Stomach (tissue), 9 donors: Measurements from ENCODE around the gene RNASET2. TPM values are rescaled to one million over a fixed set of nuclear protein-coding genes. Genes with fewer than 3 reads are reported as not detected.
"Not testable (repeated sequence)": the region's sequence is repeated elsewhere in the genome, so short reads cannot be mapped to it uniquely, and the experiment has no call there.

Experiments
- DNase-seq, 2 donors: peaks; one replicate each; pipeline versions ENCODE4 v3.0.0 to v3.0.0-alpha.2; 2013 to 2019
- H3K27ac ChIP-seq, 5 donors: fragments of 200-600 bp in 4 of 5; sonication (generic) in 4 of 5; one replicate each; pipeline ENCODE4 v1.5.1; 2013 to 2019; ENCODE audit warnings: mild to moderate bottlenecking in 1 of 5, moderate library complexity in 1 of 5
- H3K27me3 ChIP-seq, 3 donors: fragments of 200-600 bp; sonication (generic); one replicate each; pipeline ENCODE4 v1.5.1; 2017 to 2019; ENCODE audit warnings: mixed run types in 1 of 3
- H3K36me3 ChIP-seq, 4 donors: fragments of 200-600 bp; sonication (generic); 1 replicate in 3 of 4; 2 replicates in 1 of 4; pipeline ENCODE4 v1.5.1; 2016 to 2019
- H3K4me1 ChIP-seq, 4 donors: fragments of 200-600 bp; sonication (generic); one replicate each; pipeline ENCODE4 v1.5.1; 2016 to 2019
- H3K4me3 ChIP-seq, 4 donors: fragments of 200-600 bp; sonication (generic) in 3 of 4; one replicate each; pipeline ENCODE4 v1.5.1; 2016 to 2019; ENCODE audit warnings: mild to moderate bottlenecking in 1 of 4
- H3K9me3 ChIP-seq, 4 donors: fragments of 200-600 bp; sonication (generic); one replicate each; pipeline ENCODE4 v1.5.1; 2016 to 2019
- CTCF ChIP-seq, 7 experiments: fragments of 450-650 bp in 4 of 7; fragments of 200-600 bp in 3 of 7; sonication (generic) in 3 of 7; IDR thresholded peaks; one replicate each; pipeline ENCODE4 v1.5.1; 2016 to 2019; ENCODE audit warnings: antibody characterized with exemption in 7 of 7, control low read depth in 2 of 7, mild to moderate bottlenecking in 1 of 7
- EP300 ChIP-seq: sonication (generic); formaldehyde crosslinking; IDR thresholded peaks from one replicate; pipeline ENCODE4 v1.6.1; 2017; ENCODE audit warnings: antibody characterized with exemption
- POLR2A ChIP-seq, 4 donors: fragments of 450-650 bp; IDR thresholded peaks; one replicate each; pipeline ENCODE4 v1.6.1; 2016; ENCODE audit warnings: antibody characterized with exemption in 4 of 4, control low read depth in 2 of 4, mild to moderate bottlenecking in 1 of 4, moderate library complexity in 1 of 4
- POLR2AphosphoS5 ChIP-seq, 3 donors: sonication (generic); formaldehyde crosslinking; IDR thresholded peaks; one replicate each; pipeline ENCODE4 v1.6.1; 2016; ENCODE audit warnings: antibody characterized with exemption in 3 of 3
- WGBS, 5 donors: extraction: QIAGEN DNeasy Blood & Tissue Kit in 3 of 5; methylation state at CpG; one replicate each; pipeline versions ENCODE4 v1.1.5 to v1.1.7; 2013 to 2018; 5-methylcytosine and 5-hydroxymethylcytosine counted together
- intact Hi-C: fragments of 100-400 bp; cut with DNase I; formaldehyde crosslinking; loops from one replicate; pipeline ENCODE4 v1.15.1; 2023; ENCODE audit warnings: low total_unique reads
- polyA plus RNA-seq, 3 donors: library from polyadenylated mRNA; stranded (reverse); fragments of 200-250 nt; gene quantifications; one replicate each; pipeline ENCODE4 v1.2.3, GENCODE V29; 2013
- total RNA-seq, 5 donors: library from RNA; depleted of rRNA; stranded (reverse); fragments of >200 nt; gene quantifications; one replicate each; pipeline versions ENCODE4 v1.1.0 to v1.2.3, GENCODE V29; 2014 to 2016
- donor health status: healthy with polysubstance abuse.
- donor health status: Bipolar disorder and iron deficiency.
- donor health status: healthy.

The RNASET2 gene
- total and polyA plus RNA-seq, 8 donors = 13.4 to 340 (median 86.3) TPM

GRCh38 chr6:166951670-166952060, 4.7 kb downstream of the RNASET2 start:
- H3K27me3 ChIP-seq = no peaks in the 10 kb centered on the region
- TF ChIP-seq EP300 (no peak), CTCF (IDR thresholded peaks at IDR 0.05) (peak in 1 of 7 experiments; percentile 1), POLR2AphosphoS5 (IDR thresholded peaks at IDR 0.05) (no peak), POLR2A (IDR thresholded peaks at IDR 0.05) (no peak)
- H3K27ac ChIP-seq = peak overlapping the region in 4 of 5 donors; percentile 79 to 92 (median 84)
- WGBS, 5 donors = 83 to 97% (median 86%) methylated on average over 3 of the region's 3 CpGs
- H3K4me1 ChIP-seq = peaks cover 26 to 70% (median 56%) of the 10 kb centered on the region in 4 donors
- H3K4me3 ChIP-seq = no peak overlapping the region
- no peak for DNase-seq
- H3K9me3 ChIP-seq = no peaks in the 10 kb centered on the region
- H3K36me3 ChIP-seq = peaks cover 6 to 29% (median 25%) of the 10 kb centered on the region in 4 donors
- intact Hi-C loops = no loop called here

GRCh38 chr6:166950892-166951669, 5.3 kb downstream of the RNASET2 start:
- intact Hi-C loops, H3K27me3 ChIP-seq, H3K9me3 ChIP-seq: not testable (repeated sequence)
- TF ChIP-seq POLR2AphosphoS5 (IDR thresholded peaks at IDR 0.05) (peak in 1 of 3 donors; percentile 4), CTCF (IDR thresholded peaks at IDR 0.05) (peak in 5 of 7 experiments; percentile 52 to 69 (median 58))
- peaks cover 26 to 70% (median 55%) of the 10 kb centered on the region in 4 donors for H3K4me1 ChIP-seq
- DNase-seq = peak; percentile 64 to 85
- peaks cover 12 to 35% (median 30%) of the 10 kb centered on the region in 4 donors for H3K36me3 ChIP-seq
- H3K27ac ChIP-seq = peak overlapping the region; percentile 79 to 92 (median 86)
- H3K4me3 ChIP-seq = peak overlapping the region in 3 of 4 donors; percentile 8 to 22 (median 19)
- 51 to 64% (median 63%) methylated on average over 17 of the region's 17 CpGs for WGBS, 5 donors

GRCh38 chr6:166950443-166950821, 5.9 kb downstream of the RNASET2 start:
- WGBS, 5 donors = 76 to 87% (median 82%) methylated on average over 10 of the region's 10 CpGs
- intact Hi-C loops = no loop called here
- peak overlapping the region in 1 of 4 donors; percentile 22 for H3K4me3 ChIP-seq

More at GRCh38 chr6:166950443-166950821, 5.9 kb downstream of the RNASET2 start:
- Histone ChIP-seq H3K36me3 (peaks cover 16 to 40% (median 37%) of the 10 kb centered on the region in 4 donors), H3K9me3 (no peaks in the 10 kb centered on the region), H3K27ac (peak overlapping the region; percentile 79 to 92 (median 86)), H3K27me3 (no peaks in the 10 kb centered on the region), H3K4me1 (peaks cover 26 to 65% (median 49%) of the 10 kb centered on the region in 4 donors)
- no peak for DNase-seq
- no peak for TF ChIP-seq POLR2AphosphoS5 (IDR thresholded peaks at IDR 0.05)
- no peak for TF ChIP-seq CTCF (IDR thresholded peaks at IDR 0.05)
- no peak for TF ChIP-seq EP300
- no peak for TF ChIP-seq POLR2A (IDR thresholded peaks at IDR 0.05)
